GM18508 (cell line): ENCODE results near the gene LIN9.
"Not testable (repeated sequence)": the region's sequence is repeated elsewhere in the genome, so short reads cannot be mapped to it uniquely, and the experiment has no call there.

Experiments
- ATAC-seq: cut with Tn5 transposase; IDR thresholded peaks from one replicate; pipeline ENCODE4 v1.9.1; 2021; ENCODE audit warnings: moderate number of reproducible peaks; ENCODE audit not compliant: insufficient read depth, unreplicated experiment

The LIN9 gene, protein sequence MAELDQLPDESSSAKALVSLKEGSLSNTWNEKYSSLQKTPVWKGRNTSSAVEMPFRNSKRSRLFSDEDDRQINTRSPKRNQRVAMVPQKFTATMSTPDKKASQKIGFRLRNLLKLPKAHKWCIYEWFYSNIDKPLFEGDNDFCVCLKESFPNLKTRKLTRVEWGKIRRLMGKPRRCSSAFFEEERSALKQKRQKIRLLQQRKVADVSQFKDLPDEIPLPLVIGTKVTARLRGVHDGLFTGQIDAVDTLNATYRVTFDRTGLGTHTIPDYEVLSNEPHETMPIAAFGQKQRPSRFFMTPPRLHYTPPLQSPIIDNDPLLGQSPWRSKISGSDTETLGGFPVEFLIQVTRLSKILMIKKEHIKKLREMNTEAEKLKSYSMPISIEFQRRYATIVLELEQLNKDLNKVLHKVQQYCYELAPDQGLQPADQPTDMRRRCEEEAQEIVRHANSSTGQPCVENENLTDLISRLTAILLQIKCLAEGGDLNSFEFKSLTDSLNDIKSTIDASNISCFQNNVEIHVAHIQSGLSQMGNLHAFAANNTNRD

GRCh38 chr1:226308723-226309397 lies at the start of gene LIN9:
LIN9 (minus strand) TSS chr1:226309164; CDS start chr1:226309139, 25 bp downstream.
- ATAC-seq, result peak; percentile 63

DNA sequence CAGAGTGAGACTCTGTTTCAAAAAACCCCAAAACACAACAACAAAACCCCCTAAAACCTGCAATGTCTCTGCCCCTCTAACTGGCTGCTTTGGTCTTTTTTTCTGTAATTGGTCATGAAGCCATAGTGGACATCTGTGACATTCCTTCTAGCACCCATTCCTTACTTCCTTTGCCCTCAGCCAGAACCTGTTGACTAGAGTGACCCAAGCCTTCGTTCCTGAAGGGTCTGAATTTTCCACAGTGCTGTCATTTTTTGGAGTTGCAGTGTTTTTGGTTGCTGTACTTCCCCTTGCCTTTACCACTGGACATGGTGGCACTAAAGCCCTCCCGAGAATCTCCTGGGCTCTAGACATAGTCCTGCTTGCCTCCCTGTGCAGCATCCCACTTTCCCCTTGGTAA lies 48.5 kb upstream of the LIN9 start:
- no peak for ATAC-seq

DNA sequence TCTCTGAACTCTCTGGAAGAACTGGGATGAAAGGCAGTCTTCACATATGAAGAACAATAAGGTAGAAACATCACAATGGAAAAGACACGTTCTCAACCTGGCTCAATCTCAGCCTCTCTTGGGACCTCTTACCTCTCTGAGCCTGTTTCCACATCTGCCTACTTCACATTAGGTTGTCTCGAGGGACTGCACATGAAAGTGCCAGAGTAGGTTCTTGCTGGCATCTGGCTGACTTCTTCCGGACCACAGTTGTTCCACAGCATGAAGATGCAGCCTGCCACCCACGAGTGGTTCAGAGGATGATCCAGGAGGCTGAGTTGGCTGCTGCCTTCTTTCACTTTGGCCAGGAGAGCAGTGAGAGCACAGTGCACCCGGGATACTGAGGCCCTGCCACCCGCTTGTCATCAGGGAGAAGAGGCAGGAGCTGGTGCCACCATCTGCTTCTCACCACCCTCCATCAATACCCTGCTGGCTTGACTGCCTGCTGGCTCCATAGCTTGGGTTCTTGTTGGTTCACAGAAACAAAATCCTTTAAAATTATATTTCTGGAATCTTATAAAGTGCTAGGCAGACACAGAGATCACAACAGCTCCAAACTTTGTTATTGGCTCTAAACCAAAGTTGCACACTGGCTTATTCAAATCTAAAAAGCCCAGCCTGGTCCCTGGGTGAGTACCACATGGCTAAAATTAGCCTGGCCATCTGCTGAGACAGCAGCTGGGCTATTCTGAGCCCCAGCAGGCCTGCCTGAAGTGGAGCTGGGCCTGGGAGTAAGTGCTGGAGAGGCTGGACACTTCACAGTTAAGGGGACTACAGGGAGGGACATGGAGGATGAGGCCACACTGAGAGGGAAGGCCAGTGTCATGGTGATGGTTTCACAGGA lies 46.9 kb upstream of the LIN9 start:
- ATAC-seq, result no peak

DNA sequence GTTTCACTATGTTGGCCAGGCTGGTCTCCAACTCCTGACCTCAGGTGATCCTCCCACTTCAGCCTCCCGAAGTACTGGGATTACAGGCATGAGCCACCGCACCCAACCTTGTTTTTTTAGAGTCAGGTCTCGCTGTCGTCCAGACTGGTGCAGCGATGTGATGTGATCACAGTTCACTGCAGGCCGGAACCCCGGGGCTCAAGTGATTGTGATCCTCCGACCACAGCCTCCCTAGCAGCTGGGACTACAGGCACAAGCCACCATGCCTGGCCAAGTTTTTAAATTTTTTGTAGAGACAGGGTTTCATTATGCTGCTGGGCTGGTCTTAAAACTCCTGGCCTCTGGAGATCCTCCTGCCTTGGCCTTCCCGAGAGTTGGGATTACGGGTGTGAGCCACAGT lies 46.1 kb upstream of the LIN9 start:
- no peak for ATAC-seq

- ATAC-seq, result no peak
These were observed 44.9 kb upstream of the LIN9 start for GRCh38 chr1:226353698-226354525.

GRCh38 chr1:226351709-226352108 lies 42.7 kb upstream of the LIN9 start:
- no peak for ATAC-seq

DNA sequence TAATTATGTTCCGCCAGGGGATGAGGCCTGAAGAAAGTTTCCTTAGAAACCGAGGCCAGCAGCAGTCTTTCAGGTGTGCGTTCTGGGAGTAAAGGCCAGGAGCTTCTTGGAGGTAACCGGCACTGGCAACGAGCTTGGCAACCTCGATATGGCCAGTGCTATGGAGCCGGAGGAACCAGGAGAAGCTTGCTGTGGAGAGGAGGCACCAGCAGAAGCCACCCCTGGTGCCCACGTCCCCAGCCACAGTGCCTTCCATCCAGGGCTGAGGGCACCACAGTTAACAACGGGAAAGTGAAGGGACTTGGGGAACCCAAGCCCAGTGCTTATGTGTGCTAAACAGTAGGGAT lies 41.5 kb upstream of the LIN9 start:
- no peak for ATAC-seq

DNA sequence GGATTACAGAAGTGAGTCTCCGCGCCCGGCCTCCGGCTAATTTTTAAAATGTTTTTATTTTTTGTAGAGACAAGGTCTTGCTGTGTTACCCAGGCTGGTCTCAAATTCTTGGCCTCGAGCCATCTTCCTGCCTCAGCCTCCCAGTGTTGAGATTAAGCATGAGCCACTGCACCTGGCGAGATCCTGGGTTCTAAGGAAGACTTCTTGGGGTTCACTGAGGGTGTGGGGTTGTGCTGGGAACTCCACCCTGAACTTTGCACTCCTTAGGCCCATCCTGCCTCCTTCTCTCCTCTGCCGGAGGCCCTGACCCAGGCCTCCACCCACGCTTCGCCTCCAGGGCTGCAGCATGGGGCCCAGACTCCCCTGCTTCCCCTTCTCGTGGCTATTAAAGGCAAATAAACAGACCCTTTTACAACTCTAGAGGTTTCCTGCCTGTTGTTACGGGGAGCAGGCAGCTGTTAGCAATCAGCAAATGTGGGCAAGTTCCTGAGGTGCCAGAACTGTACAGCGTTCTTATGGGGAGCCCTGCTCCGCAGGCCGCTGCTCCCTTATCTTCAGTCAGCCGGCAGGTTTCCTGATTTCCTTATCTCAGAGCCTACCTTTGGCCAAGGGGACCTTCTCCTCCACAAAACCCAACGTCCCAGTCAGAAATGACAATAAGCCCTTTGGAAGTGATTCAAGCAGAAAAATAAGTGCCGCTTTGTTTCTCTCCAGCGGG lies 41.0 kb upstream of the LIN9 start:
- no peak for ATAC-seq

DNA sequence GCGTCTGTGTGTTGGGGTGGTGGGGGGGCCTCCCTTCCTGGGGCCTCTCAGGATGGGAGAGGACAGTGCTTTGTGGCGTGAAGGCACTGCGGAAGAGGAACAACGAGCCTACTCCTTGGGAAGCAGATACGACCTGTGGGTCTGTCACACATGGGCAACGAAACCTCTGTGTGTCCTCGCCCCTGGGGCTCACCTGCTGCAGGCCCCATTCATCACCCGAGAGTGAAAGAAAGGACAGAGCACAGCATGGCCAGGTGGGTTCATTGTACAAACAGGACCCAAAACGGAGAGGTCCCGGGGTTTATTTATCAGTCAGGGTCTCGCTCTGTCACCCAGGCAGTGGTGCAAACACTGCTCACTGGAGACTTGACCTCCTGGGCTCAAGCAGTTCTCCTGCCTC lies 40.1 kb upstream of the LIN9 start:
- ATAC-seq, result no peak

DNA sequence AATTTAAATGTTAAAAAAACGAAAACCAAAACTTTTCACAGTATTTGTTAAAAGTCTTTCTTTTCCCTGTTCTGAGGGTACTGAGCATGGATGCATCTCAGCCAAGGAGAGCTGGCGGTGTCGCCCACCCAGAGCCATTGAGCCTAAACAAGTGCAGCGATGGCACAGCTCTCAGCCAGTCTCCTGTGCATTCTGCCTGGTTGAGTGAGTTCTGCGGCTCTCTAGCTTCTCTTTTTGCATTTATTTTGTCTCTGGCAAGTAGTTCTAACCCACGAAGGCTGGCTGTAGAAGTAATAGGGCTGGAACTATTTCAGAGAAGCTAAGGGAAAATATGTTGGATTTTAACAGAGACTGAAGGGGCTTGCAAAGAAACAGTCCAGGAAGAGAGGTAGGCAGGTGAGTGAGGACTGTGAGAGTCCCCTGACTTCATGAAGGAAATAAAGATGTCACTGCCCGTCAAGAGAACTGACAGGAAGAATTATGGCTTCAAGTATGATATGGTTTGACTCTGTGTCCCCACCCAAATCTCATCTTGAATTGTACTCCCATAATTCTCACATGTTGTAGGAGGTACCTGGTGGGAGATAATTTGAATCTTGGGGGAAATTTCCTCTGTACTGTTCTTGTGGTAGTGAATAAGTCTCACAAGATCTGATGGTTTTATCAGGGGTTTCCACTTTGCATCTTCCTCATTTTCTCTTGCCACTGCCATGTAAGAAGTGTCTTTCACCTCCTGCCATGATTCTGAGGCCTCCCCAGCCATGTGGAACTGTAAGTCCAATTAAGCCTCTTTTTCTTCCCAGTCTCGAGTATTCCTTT lies 35.7 kb upstream of the LIN9 start:
- ATAC-seq, result no peak

DNA sequence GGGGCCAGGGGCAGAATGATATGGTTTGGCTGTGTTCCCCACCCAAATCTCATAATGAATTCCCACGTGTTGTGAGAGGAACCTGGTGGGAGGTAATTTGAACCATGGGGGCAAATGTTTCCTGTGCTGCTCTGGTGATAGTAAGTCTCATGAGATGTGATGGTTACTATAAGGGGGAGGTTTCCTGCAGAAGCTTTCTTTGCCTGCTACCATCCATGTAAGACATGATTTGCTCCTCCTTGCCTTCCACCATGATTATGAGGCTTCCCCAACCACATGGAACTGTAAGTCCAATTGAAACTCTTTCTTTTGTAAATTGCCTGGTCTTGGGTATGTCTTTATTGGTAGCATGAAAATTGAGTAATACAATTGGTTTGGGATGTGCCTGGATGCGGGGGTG lies 33.7 kb upstream of the LIN9 start:
- no peak for ATAC-seq

- ATAC-seq, result not testable (repeated sequence)
These were observed 31.1 kb upstream of the LIN9 start for GRCh38 chr1:226340111-226340510.

DNA sequence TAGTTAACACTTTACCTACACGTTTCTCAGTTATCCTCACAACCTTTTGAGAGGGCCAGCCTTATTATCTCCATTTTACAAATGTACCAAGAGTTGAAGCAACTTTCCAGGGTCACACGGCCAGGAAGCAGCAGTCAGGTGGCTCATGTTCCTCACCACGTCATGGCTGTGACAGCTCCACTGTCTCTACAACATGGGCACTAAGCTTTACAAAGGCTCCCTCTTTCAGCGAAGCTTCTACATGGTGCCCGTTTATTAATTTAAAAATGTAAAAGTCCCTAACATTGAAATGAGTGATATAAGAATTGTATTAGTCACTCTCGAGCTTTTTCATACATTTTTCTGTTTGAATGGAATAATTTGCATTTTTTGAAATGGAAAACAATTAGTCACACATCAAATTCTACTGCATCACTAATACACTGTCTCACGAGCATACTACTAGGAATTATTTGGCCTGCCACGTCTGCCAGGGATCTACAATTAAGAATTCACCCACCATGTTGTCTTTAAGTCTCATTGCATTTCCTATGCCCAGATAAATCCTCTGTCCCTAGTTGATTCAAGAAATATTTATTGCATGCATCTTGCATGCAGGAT lies 28.4 kb upstream of the LIN9 start:
- ATAC-seq, result no peak

DNA sequence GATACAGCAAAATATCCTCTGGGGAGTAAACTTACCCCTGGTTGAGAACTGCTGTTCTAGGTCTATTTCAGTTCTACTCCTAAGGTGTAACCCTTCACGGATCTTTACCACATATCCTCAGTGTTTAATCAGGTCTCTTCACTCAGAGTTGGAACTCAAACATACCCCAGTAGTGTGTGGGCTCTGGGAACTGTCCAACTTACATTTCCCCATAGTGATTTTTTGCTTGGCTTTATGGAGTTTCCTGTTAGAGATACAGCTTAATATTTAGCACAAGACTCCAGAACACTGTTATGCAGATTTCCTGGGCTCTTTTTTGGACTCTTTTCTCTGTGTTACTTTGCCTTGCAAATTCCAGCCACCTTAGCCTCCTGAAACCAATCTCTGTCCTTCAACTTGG lies 26.7 kb upstream of the LIN9 start:
- ATAC-seq, result no peak

DNA sequence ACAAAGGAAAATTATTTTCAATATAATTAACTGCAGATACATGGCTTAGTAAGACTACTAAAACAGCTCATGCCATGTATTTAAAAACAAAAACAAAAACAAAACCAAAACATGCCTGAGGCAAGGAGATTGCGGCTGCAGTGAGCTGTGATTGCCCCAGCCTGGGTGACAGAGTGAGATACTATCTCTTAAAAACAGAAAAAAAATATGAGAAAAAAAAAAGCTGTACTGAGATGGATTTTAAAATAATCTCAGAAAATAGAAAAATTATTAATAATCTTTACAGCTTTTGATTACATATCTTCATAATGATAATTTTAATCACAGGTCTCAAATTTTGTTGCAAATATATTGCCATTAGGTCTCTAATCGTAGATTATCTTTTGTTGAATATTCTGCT lies 24.0 kb upstream of the LIN9 start:
- no peak for ATAC-seq

DNA sequence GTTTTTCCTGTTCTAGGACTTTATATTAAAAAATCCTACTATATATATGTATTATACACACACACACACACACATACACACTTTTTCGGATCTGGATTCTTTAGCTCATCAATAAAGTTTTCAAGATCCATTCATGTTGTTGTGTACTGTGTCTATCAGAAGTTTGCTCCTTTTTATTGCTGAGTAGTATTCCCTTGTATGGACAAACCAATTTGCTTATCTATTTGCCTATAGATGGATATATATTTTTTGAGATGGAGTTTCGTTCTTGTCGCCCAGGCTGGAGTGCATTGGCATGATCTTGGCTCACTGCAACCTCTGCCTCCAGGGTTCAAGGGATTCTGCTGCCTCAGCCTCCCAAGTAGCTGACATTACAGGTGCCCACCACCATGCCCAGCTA lies 20.3 kb upstream of the LIN9 start:
- ATAC-seq, result no peak

- ATAC-seq, result no peak
These were observed 18.8 kb upstream of the LIN9 start for GRCh38 chr1:226327761-226328162.

DNA sequence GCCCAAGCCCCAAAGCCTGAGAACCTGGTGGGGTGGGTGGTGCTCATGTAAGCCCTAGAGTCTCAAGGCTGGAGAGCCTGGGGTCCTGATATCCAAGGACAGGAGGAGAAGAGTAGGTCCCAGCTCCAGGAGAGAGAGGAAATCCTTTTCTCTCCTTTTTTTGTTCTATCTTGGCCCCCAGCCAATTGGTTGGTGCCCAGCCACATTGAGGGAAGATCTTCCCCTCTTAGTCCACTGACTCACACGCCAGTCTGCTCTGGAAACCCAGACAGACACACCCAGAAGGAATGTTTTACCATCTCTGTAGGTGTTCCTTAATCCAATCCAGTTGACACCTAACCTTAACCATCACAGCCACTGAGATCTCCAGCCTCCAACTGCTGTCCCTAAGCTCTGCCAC lies 16.2 kb upstream of the LIN9 start:
- ATAC-seq, result no peak
